ENCODE results near the gene WDFY4.

Gene WDFY4

GRCh38 chr10:49000437-49001398 is 316.0 kb downstream of the WDFY4 start:
- no peak for DNase-seq

DNA sequence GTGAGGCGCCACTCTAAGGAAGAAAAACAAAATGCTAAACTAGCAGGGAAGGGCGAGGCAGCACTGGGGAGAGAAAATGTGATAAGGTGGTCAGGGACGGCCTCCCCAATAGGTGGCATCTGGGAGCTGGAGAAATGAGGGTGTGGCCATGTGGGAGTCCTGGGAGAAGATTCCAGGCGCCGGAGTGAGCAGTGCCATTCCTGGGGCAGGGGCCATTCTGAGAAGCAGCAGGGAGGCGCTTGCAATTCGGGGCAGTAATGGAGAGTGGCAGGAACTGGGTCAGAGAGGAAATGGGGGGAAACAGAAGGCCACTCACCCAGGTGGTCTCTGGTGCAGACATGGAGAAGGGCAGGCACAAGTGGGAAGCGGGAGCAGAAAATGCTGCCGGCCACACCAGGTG is 316.7 kb downstream of the WDFY4 start:
- peak; percentile 70 for DNase-seq

- peak; percentile 73 for DNase-seq
Measured at GRCh38 chr10:49001870-49002672, 317.4 kb downstream of the WDFY4 start.

- DNase-seq: no peak
Measured at GRCh38 chr10:49005270-49005669, 320.6 kb downstream of the WDFY4 start.

DNA sequence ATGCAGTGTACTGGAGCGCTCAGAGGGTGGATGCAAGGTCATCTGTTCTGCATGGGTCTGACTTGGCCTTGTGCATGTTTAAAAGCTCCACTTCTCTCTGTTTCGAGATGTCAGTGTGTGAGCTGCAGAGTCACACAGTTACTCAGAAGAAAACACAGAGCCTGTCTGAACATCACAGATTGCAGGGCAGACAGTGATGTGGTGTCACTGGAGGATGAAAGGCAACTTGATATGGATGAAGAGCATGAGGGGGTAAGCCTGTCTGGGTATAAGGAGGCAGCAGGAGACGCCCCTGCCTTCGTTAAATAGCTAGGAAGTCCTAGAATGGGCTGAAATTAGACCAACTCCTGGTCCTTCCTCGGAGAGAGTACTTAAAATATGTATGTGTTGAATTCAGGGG is 322.5 kb downstream of the WDFY4 start:
- no peak for DNase-seq

GRCh38 chr10:49008091-49008490 is 323.4 kb downstream of the WDFY4 start:
- DNase-seq: no peak

GRCh38 chr10:49008505-49009198 is 324.0 kb downstream of the WDFY4 start:
- DNase-seq: peak; percentile 26

- DNase-seq: peak; percentile 47
Measured at GRCh38 chr10:49009199-49009979, 324.7 kb downstream of the WDFY4 start.

DNA sequence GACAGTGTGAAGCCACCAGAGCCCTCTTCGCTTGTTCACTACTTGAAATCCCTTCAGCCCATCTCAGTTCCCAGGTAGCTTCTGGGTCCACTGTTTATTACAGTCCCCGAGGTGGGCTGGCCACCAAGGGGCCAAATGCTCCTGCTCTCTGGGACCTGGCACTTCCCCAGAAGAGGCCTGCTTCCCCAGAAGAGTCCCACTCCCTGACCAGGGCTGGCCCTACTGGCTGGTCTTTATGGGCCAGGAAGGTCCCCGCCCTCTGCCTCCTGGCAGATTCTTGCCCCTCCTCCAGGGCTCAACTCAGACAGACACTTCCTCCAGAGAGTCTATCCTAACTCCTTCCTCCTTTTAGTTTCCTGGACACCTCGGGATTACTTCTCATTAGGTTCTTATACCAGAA is 325.6 kb downstream of the WDFY4 start:
- DNase-seq: no peak

- no peak for DNase-seq
Measured at GRCh38 chr10:49010865-49011264, 326.2 kb downstream of the WDFY4 start.

DNA sequence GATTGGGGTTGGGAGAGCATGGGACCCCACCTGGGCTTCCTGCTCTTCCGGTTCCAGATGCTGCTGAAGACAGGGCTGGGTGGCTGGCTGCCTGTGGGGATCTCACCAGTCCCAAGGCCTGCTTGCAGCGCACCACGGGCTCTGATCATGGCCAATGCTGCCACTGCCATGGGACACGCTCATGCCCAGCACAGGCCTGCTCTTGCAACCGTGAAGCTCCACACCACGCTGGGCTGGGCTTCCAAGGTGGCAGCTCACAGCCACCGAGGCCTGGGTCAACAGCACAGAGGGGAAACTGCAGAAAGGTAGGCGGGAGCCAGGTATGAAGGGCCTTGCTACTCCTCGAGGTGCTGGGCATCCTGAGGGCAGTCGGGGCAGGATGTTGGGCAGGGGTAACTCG is 327.1 kb downstream of the WDFY4 start:
- DNase-seq: no peak

GRCh38 chr10:49012603-49013002 is 327.9 kb downstream of the WDFY4 start:
- DNase-seq: no peak

DNA sequence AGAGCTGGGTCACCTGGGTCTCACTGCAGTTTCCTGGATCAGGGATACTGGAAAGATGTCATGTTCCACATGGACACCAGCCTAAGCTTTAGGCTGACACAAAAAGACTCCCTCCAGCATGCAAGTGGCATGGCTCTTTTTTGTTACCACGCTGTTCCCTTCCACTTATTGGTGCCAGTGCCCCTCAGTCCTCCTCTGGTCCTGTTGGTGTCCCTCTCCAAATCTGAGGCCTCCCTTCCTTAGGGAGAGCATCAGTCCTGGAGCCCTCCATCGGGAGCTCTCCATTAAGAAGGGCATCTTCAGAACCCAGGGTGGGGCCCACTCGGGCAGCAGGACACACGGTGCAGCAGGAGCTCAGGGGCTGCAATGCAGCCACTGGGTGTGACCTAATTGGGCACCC is 331.0 kb downstream of the WDFY4 start:
- DNase-seq: no peak

- DNase-seq: no peak
Measured at GRCh38 chr10:49021685-49022084, 337.0 kb downstream of the WDFY4 start.

- DNase-seq: no peak
Measured at GRCh38 chr10:49023071-49023470, 338.4 kb downstream of the WDFY4 start.

DNA sequence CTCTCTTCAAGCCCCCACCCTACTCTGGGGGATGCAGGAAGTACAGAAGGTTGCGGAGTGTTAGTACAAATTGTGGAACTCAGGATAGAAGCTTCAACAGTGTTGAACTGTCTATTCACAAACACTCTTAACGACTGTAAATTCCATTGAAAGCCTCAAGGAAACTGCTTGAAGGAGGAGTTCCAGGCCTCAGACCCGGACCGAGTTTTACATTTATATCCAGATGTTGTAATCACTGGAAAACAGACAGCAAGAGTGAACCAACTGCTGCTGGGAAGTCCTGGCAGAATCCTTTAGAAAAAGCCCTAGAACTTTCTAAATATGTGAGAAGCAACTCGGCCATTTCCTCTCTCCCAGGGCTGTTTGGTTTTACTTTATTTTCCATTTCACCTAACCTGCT is 339.1 kb downstream of the WDFY4 start:
- DNase-seq: no peak

DNA sequence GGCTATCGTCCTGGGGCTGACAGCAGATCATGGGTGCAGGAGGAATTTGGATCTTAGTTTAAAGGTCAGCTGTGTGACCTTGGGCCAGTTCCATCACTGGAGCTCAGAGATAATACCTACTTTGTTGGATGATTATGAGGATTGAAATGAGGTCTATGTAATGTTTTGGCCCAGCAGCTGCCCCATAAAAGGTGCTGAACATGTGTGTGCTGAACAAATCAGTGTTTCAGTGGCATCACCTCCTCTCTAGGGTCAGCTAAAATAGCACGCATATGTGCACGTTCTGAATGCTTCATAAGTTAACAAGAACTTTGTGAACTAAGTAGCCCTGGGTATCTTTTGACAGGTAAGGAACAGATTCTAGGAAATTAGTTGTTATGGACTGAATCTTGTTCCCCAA is 339.8 kb downstream of the WDFY4 start:
- no peak for DNase-seq

DNA sequence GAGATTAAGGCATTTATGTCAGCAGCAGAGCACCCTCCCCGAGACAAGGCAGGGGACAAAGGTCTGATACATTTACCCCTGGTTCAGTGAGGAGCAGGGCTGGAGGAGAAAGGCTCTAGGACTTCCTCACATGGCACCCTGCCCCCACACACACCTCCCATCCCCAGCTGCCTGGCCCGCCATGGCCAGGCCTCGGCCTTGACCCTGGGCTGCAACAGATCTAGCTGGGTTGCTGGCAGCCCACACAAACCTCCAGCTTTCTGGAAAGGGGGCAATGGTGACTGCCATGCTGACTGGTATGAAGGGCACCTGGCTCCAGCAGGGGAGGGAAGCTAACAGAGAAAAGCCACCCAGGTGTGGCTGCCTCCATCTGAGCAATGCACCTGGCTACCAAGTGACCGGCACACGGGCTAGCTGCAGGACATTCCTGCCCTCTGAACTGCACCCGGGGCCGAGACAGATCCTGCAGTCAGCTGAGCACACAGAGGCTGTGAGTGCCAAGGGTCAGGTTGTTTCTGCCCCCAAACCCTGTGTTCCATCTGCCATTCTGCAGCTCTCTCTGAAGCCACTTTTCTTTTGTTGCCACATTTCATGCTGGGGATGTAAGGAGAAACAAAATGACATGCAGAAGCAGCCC is 340.8 kb downstream of the WDFY4 start:
- DNase-seq: no peak

DNA sequence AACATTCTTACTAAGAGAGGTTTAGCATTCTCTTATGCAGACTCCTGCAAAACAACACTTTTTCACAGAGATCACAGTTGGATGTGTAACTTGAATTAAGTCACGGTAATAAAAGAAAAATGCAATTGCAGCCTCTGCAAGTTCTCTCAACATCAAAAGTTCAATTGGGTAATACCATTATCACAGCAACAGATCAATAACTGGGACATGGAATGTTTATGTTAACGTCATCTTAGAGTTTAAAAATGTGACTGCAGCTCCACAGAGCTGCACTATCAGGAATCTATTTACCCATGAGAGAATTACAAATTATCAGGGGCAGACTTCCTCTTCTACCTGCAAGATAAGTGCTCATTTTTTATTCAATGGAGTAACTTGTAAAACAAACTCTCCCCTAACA is 344.0 kb downstream of the WDFY4 start:
- no peak for DNase-seq

DNA sequence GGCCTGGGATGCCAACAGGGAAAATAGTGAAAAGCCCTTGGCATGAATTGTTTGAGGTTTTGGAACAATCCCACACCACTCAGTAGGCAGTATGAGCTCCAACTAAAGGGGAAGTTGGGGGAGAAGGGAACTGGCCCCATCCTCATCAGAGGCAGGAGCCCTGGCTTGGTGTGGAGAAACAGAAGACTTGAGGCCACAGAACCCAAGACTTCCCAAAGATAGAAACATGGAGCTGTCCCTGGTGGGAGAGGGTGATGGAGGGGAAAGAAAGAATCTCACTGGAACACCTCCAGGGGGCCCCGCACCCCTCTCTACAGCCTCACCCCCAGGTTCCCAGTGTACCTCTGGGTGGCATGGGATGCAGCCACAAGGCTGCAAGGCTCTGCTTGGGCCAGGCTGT is 345.0 kb downstream of the WDFY4 start:
- no peak for DNase-seq
